ENCODE measurements around the gene WSB1.

Gene WSB1

GRCh38 chr17:27357236-27357635 lies 63.3 kb downstream of the WSB1 start:
- TF ChIP-seq CTCF (IDR thresholded peaks at IDR 0.05; ENCODE audit: borderline replicate concordance, control extremely low read depth, extremely low read depth, insufficient read depth, missing control alignments): no peak
- in situ Hi-C loops (cut with MboI; ENCODE audit: low sequenced_read_pairs, unreplicated experiment): loop anchor here (10.0 kb wide), 3 partner anchors 248 to 508 kb away; no protein-coding TSS in a partner anchor
- DNase-seq (ENCODE audit: low spot score): no peak

GRCh38 chr17:27360507-27360906 lies 66.6 kb downstream of the WSB1 start:
- no peak for DNase-seq (ENCODE audit: low spot score)
- in situ Hi-C loops (cut with MboI; ENCODE audit: low sequenced_read_pairs, unreplicated experiment): no loop called here
- no peak for TF ChIP-seq CTCF (IDR thresholded peaks at IDR 0.05; ENCODE audit: borderline replicate concordance, control extremely low read depth, extremely low read depth, insufficient read depth, missing control alignments)

GRCh38 chr17:27361695-27362094 lies 67.8 kb downstream of the WSB1 start:
- no peak for TF ChIP-seq CTCF (IDR thresholded peaks at IDR 0.05; ENCODE audit: borderline replicate concordance, control extremely low read depth, extremely low read depth, insufficient read depth, missing control alignments)
- in situ Hi-C loops (cut with MboI; ENCODE audit: low sequenced_read_pairs, unreplicated experiment): no loop called here
- DNase-seq (ENCODE audit: low spot score): no peak

GRCh38 chr17:27362503-27362902 lies 68.6 kb downstream of the WSB1 start:
- DNase-seq (ENCODE audit: low spot score): no peak
- TF ChIP-seq CTCF (IDR thresholded peaks at IDR 0.05; ENCODE audit: borderline replicate concordance, control extremely low read depth, extremely low read depth, insufficient read depth, missing control alignments): no peak
- in situ Hi-C loops (cut with MboI; ENCODE audit: low sequenced_read_pairs, unreplicated experiment): no loop called here

- in situ Hi-C loops (cut with MboI; ENCODE audit: low sequenced_read_pairs, unreplicated experiment): no loop called here
- no peak for TF ChIP-seq CTCF (IDR thresholded peaks at IDR 0.05; ENCODE audit: borderline replicate concordance, control extremely low read depth, extremely low read depth, insufficient read depth, missing control alignments)
- DNase-seq (ENCODE audit: low spot score): no peak
These were observed 69.0 kb downstream of the WSB1 start for GRCh38 chr17:27362909-27363308.

GRCh38 chr17:27363326-27363725 lies 69.4 kb downstream of the WSB1 start:
- in situ Hi-C loops (cut with MboI; ENCODE audit: low sequenced_read_pairs, unreplicated experiment): no loop called here
- no peak for DNase-seq (ENCODE audit: low spot score)
- no peak for TF ChIP-seq CTCF (IDR thresholded peaks at IDR 0.05; ENCODE audit: borderline replicate concordance, control extremely low read depth, extremely low read depth, insufficient read depth, missing control alignments)
